GM19324 (cell line): ENCODE data around the gene FAM20A.

Source experiments
- ATAC-seq: cut with Tn5 transposase; IDR thresholded peaks from one replicate; pipeline ENCODE4 v1.9.1; 2021; ENCODE audit warnings: mild to moderate bottlenecking, moderate library complexity; ENCODE audit not compliant: unreplicated experiment, low FRiP score

FAM20A gene

GRCh38 chr17:68611353-68612208 is 10.4 kb upstream of the FAM20A start:
- ATAC-seq = no peak

- no peak for ATAC-seq
Measured at GRCh38 chr17:68610554-68610953, 9.4 kb upstream of the FAM20A start.

- ATAC-seq = no peak
Measured at GRCh38 chr17:68608515-68609130, 7.5 kb upstream of the FAM20A start.

- no peak for ATAC-seq
Measured at GRCh38 chr17:68606451-68607307, 5.5 kb upstream of the FAM20A start.

GRCh38 chr17:68605914-68606313 is 4.7 kb upstream of the FAM20A start:
- no peak for ATAC-seq

GRCh38 chr17:68603656-68604055 is 2.5 kb upstream of the FAM20A start:
- ATAC-seq = no peak

- no peak for ATAC-seq
Measured at GRCh38 chr17:68603027-68603426, 1.9 kb upstream of the FAM20A start.

GRCh38 chr17:68602289-68602688 is 1.1 kb upstream of the FAM20A start:
- no peak for ATAC-seq

GRCh38 chr17:68601565-68602288 is 560 bp upstream of the FAM20A start:
- no peak for ATAC-seq

- no peak for ATAC-seq
Measured at GRCh38 chr17:68600067-68600930, 868 bp downstream of the FAM20A start.

- ATAC-seq = no peak
Measured at GRCh38 chr17:68599552-68600066, 1.6 kb downstream of the FAM20A start.

GRCh38 chr17:68599091-68599490 is 2.1 kb downstream of the FAM20A start:
- ATAC-seq = no peak

- ATAC-seq = no peak
Measured at GRCh38 chr17:68598545-68598961, 2.6 kb downstream of the FAM20A start.

- ATAC-seq = no peak
Measured at GRCh38 chr17:68598074-68598473, 3.1 kb downstream of the FAM20A start.

GRCh38 chr17:68596411-68596945 is 4.7 kb downstream of the FAM20A start:
- ATAC-seq = no peak

- no peak for ATAC-seq
Measured at GRCh38 chr17:68595986-68596385, 5.2 kb downstream of the FAM20A start.

GRCh38 chr17:68595496-68595895 is 5.7 kb downstream of the FAM20A start:
- ATAC-seq = no peak

- no peak for ATAC-seq
Measured at GRCh38 chr17:68594552-68594951, 6.6 kb downstream of the FAM20A start.
